Measurements from ENCODE around the gene SLC3A2.
"Not testable (repeated sequence)": the region's sequence is repeated elsewhere in the genome, so short reads cannot be mapped to it uniquely, and the experiment has no call there.

Gene SLC3A2

GRCh38 chr11:62933750-62934495 lies 53.2 kb downstream of the SLC3A2 start:
- no peak for DNase-seq

DNA sequence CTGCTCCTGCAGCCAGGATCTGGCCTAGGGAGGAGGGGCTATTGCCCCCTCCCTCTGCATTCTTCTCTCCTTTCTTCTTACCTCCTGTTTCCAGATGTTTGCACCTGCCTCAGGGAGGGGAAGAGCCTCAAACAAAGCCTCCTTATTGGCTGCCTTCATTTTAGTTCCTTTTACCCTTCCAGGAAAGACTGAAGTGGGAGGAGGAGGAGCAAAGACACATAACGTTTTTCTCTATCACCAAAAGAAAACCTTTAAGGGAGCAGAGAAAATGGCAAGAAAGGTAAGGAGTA lies 53.7 kb downstream of the SLC3A2 start:
- no peak for DNase-seq

- DNase-seq: not testable (repeated sequence)
Measured at GRCh38 chr11:62937528-62937927, 56.8 kb downstream of the SLC3A2 start.
